ENCODE results near the gene BMAL1. TPM values are rescaled to one million over a fixed set of nuclear protein-coding genes. Genes with fewer than 3 reads are reported as not detected.

BMAL1 gene
- total RNA-seq, 1 experiment from 2014 or later = not detected

- Histone ChIP-seq H2AFZ (ENCODE audit: low read length) (no peak overlapping the region), H3K4me2 (ENCODE audit: low read depth, low read length, poor library complexity, severe bottlenecking) (no peak overlapping the region), H3K4me1 (ENCODE audit: low read length) (no peaks in the 10 kb centered on the region), H3K4me3 (ENCODE audit: low read length) (no peak overlapping the region), H3K9ac (ENCODE audit: low read length) (no peak overlapping the region), H3K79me2 (ENCODE audit: low read length) (no peaks in the 10 kb centered on the region), H3K9me2 (replicated peaks; ENCODE audit: insufficient read depth, low read length) (no peaks in the 10 kb centered on the region), H4K20me1 (ENCODE audit: insufficient read depth, low read depth, low read length) (no peaks in the 10 kb centered on the region), H3K27ac (ENCODE audit: low read length) (no peak overlapping the region), H3K27me3 (ENCODE audit: low read length) (no peaks in the 10 kb centered on the region), H3K9me3 (ENCODE audit: low read length) (no peaks in the 10 kb centered on the region), H3K36me3 (ENCODE audit: insufficient read depth, low read length) (no peaks in the 10 kb centered on the region)
- DNase-seq = no peak
Observed at GRCh38 chr11:13334034-13334786, 56.6 kb downstream of the BMAL1 start.

GRCh38 chr11:13335319-13335718, 57.7 kb downstream of the BMAL1 start:
- no peaks in the 10 kb centered on the region for H3K4me1 ChIP-seq (ENCODE audit: low read length)
- DNase-seq = peak; percentile 79
- H3K27me3 ChIP-seq (ENCODE audit: low read length) = no peaks in the 10 kb centered on the region
- no peak overlapping the region for H3K4me3 ChIP-seq (ENCODE audit: low read length)
- no peak overlapping the region for H3K9ac ChIP-seq (ENCODE audit: low read length)
- H2AFZ ChIP-seq (ENCODE audit: low read length) = no peak overlapping the region
- no peaks in the 10 kb centered on the region for H3K79me2 ChIP-seq (ENCODE audit: low read length)
- H3K9me3 ChIP-seq (ENCODE audit: low read length) = no peaks in the 10 kb centered on the region
- no peak overlapping the region for H3K4me2 ChIP-seq (ENCODE audit: low read depth, low read length, poor library complexity, severe bottlenecking)
- H3K27ac ChIP-seq (ENCODE audit: low read length) = no peak overlapping the region
- H3K36me3 ChIP-seq (ENCODE audit: insufficient read depth, low read length) = no peaks in the 10 kb centered on the region
- H3K9me2 ChIP-seq (replicated peaks; ENCODE audit: insufficient read depth, low read length) = no peaks in the 10 kb centered on the region
- no peaks in the 10 kb centered on the region for H4K20me1 ChIP-seq (ENCODE audit: insufficient read depth, low read depth, low read length)

GRCh38 chr11:13336246-13336878, 58.8 kb downstream of the BMAL1 start:
- H4K20me1 ChIP-seq (ENCODE audit: insufficient read depth, low read depth, low read length) = no peaks in the 10 kb centered on the region
- no peaks in the 10 kb centered on the region for H3K27me3 ChIP-seq (ENCODE audit: low read length)
- no peaks in the 10 kb centered on the region for H3K36me3 ChIP-seq (ENCODE audit: insufficient read depth, low read length)
- H3K4me3 ChIP-seq (ENCODE audit: low read length) = no peak overlapping the region
- H3K27ac ChIP-seq (ENCODE audit: low read length) = no peak overlapping the region
- no peak overlapping the region for H3K9ac ChIP-seq (ENCODE audit: low read length)
- H2AFZ ChIP-seq (ENCODE audit: low read length) = no peak overlapping the region
- H3K9me3 ChIP-seq (ENCODE audit: low read length) = no peaks in the 10 kb centered on the region
- H3K4me2 ChIP-seq (ENCODE audit: low read depth, low read length, poor library complexity, severe bottlenecking) = no peak overlapping the region
- no peaks in the 10 kb centered on the region for H3K4me1 ChIP-seq (ENCODE audit: low read length)
- no peaks in the 10 kb centered on the region for H3K9me2 ChIP-seq (replicated peaks; ENCODE audit: insufficient read depth, low read length)
- H3K79me2 ChIP-seq (ENCODE audit: low read length) = no peaks in the 10 kb centered on the region
- DNase-seq = no peak

DNA sequence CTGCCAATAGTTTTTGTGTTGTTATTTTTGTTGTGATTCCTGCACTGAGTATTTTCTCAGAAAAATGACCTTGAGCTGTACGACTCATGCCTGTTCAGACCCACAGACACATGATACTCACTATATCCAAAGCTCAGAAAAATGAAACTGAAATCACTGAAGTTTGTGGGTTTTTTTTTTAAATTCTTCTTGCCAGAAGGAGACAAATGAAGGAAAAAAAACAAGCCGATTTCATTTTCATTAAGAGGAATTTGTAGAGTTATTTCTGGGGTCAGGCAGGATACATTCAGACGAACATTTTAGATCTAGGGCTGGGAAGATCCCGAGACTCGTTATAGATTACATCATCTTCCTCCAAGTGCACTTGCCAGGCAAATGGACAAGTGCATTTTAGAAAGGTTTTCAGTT, 60.4 kb downstream of the BMAL1 start:
- H3K36me3 ChIP-seq (ENCODE audit: insufficient read depth, low read length) = no peaks in the 10 kb centered on the region
- H3K79me2 ChIP-seq (ENCODE audit: low read length) = no peaks in the 10 kb centered on the region
- H3K27ac ChIP-seq (ENCODE audit: low read length) = no peak overlapping the region
- peak overlapping the region; percentile 17 for H3K4me2 ChIP-seq (ENCODE audit: low read depth, low read length, poor library complexity, severe bottlenecking)
- no peaks in the 10 kb centered on the region for H3K4me1 ChIP-seq (ENCODE audit: low read length)
- H3K9me2 ChIP-seq (replicated peaks; ENCODE audit: insufficient read depth, low read length) = no peaks in the 10 kb centered on the region
- no peak overlapping the region for H3K4me3 ChIP-seq (ENCODE audit: low read length)
- no peaks in the 10 kb centered on the region for H3K27me3 ChIP-seq (ENCODE audit: low read length)
- no peaks in the 10 kb centered on the region for H4K20me1 ChIP-seq (ENCODE audit: insufficient read depth, low read depth, low read length)
- no peak overlapping the region for H3K9ac ChIP-seq (ENCODE audit: low read length)
- no peak for DNase-seq
- H3K9me3 ChIP-seq (ENCODE audit: low read length) = no peaks in the 10 kb centered on the region
- H2AFZ ChIP-seq (ENCODE audit: low read length) = no peak overlapping the region

DNA sequence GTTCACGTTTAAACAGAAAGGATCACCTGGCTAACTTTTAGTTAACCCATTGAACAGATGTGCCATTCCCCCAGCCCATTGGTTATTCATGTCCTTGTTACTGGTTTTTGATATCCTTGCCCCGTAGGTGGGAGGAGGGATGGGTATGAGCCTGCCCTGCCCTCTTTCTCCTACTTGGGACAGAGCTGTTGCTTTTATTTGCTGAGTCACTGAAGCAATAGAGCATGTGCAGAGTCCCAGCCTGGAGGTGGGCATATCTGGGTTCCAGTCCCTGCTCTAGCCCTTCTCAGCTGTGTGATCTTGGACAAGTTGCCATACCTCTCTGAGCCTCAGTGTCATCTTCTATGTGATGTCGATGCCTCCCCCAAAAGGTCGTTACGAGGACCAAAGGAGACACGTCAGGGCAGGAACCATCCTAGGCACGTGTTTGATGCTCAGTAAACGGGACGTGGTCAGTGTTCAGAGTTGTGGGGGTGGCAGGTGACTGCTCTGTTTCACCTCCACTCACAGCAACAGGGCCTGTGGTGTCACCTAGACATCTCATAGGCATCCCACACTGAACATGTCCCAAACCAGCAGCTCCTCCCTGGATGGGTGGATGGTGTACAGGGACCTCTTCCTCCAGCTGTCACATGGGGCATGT, 61.0 kb downstream of the BMAL1 start:
- no peaks in the 10 kb centered on the region for H3K4me1 ChIP-seq (ENCODE audit: low read length)
- no peak for DNase-seq
- H3K9me3 ChIP-seq (ENCODE audit: low read length) = no peaks in the 10 kb centered on the region
- H3K4me2 ChIP-seq (ENCODE audit: low read depth, low read length, poor library complexity, severe bottlenecking) = peak overlapping the region; percentile 17
- H3K36me3 ChIP-seq (ENCODE audit: insufficient read depth, low read length) = no peaks in the 10 kb centered on the region
- H2AFZ ChIP-seq (ENCODE audit: low read length) = no peak overlapping the region
- no peaks in the 10 kb centered on the region for H3K9me2 ChIP-seq (replicated peaks; ENCODE audit: insufficient read depth, low read length)
- H4K20me1 ChIP-seq (ENCODE audit: insufficient read depth, low read depth, low read length) = no peaks in the 10 kb centered on the region
- H3K4me3 ChIP-seq (ENCODE audit: low read length) = no peak overlapping the region
- no peak overlapping the region for H3K9ac ChIP-seq (ENCODE audit: low read length)
- H3K79me2 ChIP-seq (ENCODE audit: low read length) = no peaks in the 10 kb centered on the region
- no peaks in the 10 kb centered on the region for H3K27me3 ChIP-seq (ENCODE audit: low read length)
- H3K27ac ChIP-seq (ENCODE audit: low read length) = no peak overlapping the region

GRCh38 chr11:13339195-13340153, 61.9 kb downstream of the BMAL1 start:
- Histone ChIP-seq H3K4me2 (ENCODE audit: low read depth, low read length, poor library complexity, severe bottlenecking) (no peak overlapping the region), H3K4me3 (ENCODE audit: low read length) (no peak overlapping the region), H3K9me3 (ENCODE audit: low read length) (no peaks in the 10 kb centered on the region), H3K27ac (ENCODE audit: low read length) (no peak overlapping the region), H3K4me1 (ENCODE audit: low read length) (no peaks in the 10 kb centered on the region), H3K79me2 (ENCODE audit: low read length) (no peaks in the 10 kb centered on the region), H4K20me1 (ENCODE audit: insufficient read depth, low read depth, low read length) (no peaks in the 10 kb centered on the region), H3K9me2 (replicated peaks; ENCODE audit: insufficient read depth, low read length) (no peaks in the 10 kb centered on the region), H3K27me3 (ENCODE audit: low read length) (no peaks in the 10 kb centered on the region), H3K9ac (ENCODE audit: low read length) (no peak overlapping the region), H2AFZ (ENCODE audit: low read length) (no peak overlapping the region), H3K36me3 (ENCODE audit: insufficient read depth, low read length) (no peaks in the 10 kb centered on the region)
- DNase-seq = no peak

- Histone ChIP-seq H3K9me3 (ENCODE audit: low read length) (no peaks in the 10 kb centered on the region), H3K9ac (ENCODE audit: low read length) (no peak overlapping the region), H2AFZ (ENCODE audit: low read length) (no peak overlapping the region), H3K79me2 (ENCODE audit: low read length) (no peaks in the 10 kb centered on the region), H4K20me1 (ENCODE audit: insufficient read depth, low read depth, low read length) (no peaks in the 10 kb centered on the region), H3K4me2 (ENCODE audit: low read depth, low read length, poor library complexity, severe bottlenecking) (no peak overlapping the region), H3K4me3 (ENCODE audit: low read length) (no peak overlapping the region), H3K27ac (ENCODE audit: low read length) (no peak overlapping the region), H3K36me3 (ENCODE audit: insufficient read depth, low read length) (no peaks in the 10 kb centered on the region), H3K9me2 (replicated peaks; ENCODE audit: insufficient read depth, low read length) (no peaks in the 10 kb centered on the region), H3K4me1 (ENCODE audit: low read length) (no peaks in the 10 kb centered on the region), H3K27me3 (ENCODE audit: low read length) (no peaks in the 10 kb centered on the region)
- no peak for DNase-seq
Observed at GRCh38 chr11:13341026-13341425, 63.4 kb downstream of the BMAL1 start.

Data from Karpas-422 (cell line).